ENCODE measurements around the gene GAL3ST1.

GAL3ST1 gene

DNA sequence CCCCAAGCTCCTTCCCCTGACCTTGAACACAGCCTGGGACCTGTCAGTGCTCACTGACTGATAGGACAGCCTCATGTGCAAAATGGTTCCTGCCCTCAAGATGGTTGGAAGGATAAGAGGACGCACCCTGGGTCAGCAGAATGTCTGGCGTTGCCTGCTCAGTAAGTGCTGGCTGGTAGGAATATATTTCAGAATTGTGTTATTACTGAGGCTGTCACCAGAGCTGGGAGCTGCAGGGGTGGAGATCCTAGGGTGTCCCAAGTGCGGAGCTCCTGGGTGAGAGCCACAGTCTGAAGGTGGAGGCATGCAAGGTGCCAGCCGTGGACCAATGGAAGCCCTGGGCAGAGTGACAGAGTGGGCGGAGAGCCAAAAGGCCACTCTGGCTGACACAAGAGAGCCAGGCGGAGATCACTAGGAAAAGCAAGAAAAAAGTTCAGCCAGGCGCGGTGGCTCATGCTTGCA lies 67.9 kb downstream of the GAL3ST1 start:
- no peak overlapping the region for H3K4me3 Mint-ChIP-seq
- TF ChIP-seq, protein P1, sequence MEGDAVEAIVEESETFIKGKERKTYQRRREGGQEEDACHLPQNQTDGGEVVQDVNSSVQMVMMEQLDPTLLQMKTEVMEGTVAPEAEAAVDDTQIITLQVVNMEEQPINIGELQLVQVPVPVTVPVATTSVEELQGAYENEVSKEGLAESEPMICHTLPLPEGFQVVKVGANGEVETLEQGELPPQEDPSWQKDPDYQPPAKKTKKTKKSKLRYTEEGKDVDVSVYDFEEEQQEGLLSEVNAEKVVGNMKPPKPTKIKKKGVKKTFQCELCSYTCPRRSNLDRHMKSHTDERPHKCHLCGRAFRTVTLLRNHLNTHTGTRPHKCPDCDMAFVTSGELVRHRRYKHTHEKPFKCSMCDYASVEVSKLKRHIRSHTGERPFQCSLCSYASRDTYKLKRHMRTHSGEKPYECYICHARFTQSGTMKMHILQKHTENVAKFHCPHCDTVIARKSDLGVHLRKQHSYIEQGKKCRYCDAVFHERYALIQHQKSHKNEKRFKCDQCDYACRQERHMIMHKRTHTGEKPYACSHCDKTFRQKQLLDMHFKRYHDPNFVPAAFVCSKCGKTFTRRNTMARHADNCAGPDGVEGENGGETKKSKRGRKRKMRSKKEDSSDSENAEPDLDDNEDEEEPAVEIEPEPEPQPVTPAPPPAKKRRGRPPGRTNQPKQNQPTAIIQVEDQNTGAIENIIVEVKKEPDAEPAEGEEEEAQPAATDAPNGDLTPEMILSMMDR (IDR thresholded peaks at IDR 0.05), result no peak
- DNase-seq, result no peak
- H3K27me3 Mint-ChIP-seq (ENCODE audit: low read depth, poor library complexity), result peaks cover 29% of the 10 kb centered on the region
- H3K27ac Mint-ChIP-seq, result no peak overlapping the region
- no peaks in the 10 kb centered on the region for H3K36me3 Mint-ChIP-seq (ENCODE audit: low read depth)
- no peaks in the 10 kb centered on the region for H3K4me1 Mint-ChIP-seq
- no peaks in the 10 kb centered on the region for H3K9me3 Mint-ChIP-seq
